ENCODE data around the gene FLVCR1.
"Not testable (repeated sequence)": the region's sequence is repeated elsewhere in the genome, so short reads cannot be mapped to it uniquely, and the experiment has no call there.

Gene FLVCR1

DNA sequence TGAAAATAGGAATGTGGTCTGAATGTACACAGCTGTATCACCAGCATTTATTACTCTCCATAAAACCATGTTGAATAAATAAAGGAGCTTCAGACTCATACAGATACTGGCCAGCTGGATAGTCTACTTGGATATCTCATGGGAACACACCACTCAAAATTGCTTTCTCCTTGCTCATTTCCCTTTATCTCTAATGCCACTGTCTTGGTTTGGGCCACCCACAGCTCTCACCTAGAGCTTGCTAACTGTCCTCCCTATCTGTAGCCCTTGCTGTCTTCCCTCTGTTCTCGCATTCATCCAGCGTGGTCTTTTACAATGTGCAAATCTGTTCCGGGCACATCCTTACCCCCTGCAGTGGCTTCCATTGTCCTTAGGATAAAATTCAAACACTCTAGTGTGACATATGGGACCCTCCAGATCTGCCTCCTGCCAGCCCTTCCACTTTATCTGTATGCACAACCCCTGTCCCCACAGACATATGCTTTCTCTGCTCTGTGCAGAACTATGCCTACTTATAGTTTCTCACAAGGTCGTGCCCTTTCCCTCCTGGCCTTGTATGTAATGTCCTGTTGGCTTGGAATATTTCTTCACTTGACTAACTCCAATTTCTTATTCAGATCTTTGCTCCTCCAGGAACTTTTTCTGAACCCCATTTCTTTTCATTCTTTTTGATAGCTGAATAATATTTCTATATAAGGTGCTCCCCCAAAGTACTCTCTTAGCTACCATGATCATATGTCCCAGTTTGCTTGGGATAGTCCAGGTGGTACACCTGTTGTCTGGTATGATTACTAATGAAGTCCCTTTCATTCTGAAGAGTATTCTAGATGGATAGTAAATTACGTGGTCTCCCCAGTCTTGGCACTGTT is 2.9 kb downstream of the FLVCR1 start:
- no peak for DNase-seq

GRCh38 chr1:212862111-212862690 is 4.1 kb downstream of the FLVCR1 start:
- DNase-seq: no peak

DNA sequence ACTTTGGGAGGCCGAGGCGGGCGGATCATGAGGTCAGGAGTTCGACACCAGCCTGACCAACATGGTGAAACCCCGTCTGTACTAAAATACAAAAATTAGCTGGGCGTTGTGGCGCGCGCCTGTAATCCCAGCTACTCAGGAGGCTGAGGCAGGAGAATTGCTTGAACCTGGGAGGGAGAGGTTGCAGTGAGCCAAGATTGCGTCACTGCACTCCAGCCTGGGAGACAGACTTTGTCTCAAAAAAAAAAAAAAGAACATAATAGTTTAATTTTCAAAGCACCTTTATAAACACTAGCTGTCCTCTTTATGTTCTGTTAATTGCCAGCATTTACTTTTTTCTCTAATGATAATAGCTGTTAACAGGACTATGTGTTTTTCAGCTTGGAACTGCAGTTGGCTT is 5.3 kb downstream of the FLVCR1 start:
- not testable (repeated sequence) for DNase-seq

GRCh38 chr1:212864201-212864600 is 6.1 kb downstream of the FLVCR1 start:
- no peak for DNase-seq

DNA sequence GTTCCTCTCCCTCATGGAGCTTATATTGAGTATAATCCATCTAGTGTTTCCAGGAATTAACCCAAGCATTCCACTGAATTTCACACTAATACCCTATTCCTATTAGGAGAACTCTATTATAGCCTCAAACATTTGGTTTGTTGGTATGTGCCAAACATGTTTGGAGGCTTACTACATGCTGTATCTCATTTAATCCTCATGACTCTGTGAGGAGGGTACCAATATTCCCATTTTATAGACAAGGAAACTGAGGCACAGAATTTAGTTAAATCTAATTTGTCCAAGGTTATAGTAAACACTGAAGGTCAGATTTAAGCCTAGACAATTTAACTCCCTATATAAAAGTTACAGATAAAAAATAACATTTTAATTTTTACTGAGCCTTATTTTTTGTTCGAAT is 9.1 kb downstream of the FLVCR1 start:
- no peak for DNase-seq

DNA sequence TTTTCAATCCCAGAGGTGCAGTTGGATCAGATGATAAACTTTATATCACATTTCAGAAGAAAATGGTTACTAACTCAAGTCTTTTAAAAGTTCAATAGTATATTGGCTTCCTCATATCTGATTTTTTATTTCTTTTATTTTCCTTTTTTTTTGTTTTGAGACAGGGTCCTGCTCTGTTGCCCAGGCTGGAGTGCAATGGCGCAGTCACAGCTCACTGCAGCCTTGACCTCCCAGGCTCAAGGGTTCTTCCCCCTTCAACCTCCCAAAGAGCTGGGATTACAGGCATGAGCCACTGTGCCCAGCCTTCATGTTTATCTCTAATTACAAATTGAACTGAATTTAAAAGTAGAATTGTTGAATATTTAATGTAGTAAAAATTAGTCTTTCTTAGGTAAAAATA is 13.9 kb downstream of the FLVCR1 start:
- DNase-seq: no peak

GRCh38 chr1:212873518-212873917 is 15.4 kb downstream of the FLVCR1 start:
- DNase-seq: no peak

GRCh38 chr1:212878418-212878817 is 20.3 kb downstream of the FLVCR1 start:
- no peak for DNase-seq

DNA sequence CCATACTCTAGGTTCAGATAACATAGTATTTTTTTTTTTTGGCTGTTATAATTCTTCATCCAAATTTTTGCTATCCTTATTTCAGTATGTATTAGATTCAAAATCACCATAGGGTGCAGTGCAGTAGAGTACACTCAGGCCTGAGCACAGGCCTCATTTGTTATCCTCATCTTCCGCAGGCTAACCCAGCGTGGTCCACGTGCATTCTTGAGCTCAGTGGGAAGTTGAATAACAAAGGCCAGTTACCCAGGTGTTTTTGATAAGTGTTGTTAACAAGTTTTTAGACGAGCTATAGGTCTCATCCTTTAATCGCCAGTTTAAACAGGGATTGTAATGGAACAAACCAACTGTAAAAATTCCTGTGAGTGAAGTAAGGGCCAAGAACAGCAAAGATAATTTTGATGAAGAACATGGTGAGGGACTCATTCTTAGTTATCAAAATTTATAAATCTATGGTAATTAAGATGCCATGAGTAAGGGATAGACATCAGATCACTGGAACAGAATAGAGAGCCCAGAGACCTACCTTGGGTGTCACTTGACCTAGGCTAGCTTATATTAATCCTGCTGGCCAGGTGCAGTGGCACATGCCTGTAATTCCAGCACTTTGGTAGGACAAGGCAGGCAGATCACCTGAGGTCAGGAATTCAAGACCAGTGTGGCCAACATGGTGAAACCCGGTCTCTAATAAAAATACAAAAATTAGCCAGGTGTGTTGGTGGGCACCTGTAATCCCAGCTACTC is 22.0 kb downstream of the FLVCR1 start:
- DNase-seq: no peak

DNA sequence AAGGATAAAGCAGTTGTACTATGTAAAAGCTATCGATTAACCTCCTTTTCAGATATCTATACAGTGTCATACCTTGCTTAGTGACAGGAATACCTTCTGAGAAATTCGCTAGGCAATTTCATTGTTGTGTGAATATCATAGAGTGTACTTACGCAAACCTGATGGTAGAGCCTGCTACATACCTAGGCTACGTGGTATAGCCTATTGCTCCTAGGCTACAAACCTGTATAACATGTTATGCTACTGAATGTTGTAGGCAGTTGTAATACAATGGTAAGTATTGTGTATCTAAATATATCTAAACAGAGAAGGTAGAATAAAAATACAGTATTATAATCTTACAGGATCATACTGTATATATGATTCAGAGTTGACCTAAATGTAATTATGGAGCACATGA is 26.5 kb downstream of the FLVCR1 start:
- no peak for DNase-seq

GRCh38 chr1:212892108-212892507 is 34.0 kb downstream of the FLVCR1 start:
- DNase-seq: no peak

GRCh38 chr1:212899845-212900244 is 41.8 kb downstream of the FLVCR1 start:
- no peak for DNase-seq

GRCh38 chr1:212901290-212901689 is 43.2 kb downstream of the FLVCR1 start:
- no peak for DNase-seq

DNA sequence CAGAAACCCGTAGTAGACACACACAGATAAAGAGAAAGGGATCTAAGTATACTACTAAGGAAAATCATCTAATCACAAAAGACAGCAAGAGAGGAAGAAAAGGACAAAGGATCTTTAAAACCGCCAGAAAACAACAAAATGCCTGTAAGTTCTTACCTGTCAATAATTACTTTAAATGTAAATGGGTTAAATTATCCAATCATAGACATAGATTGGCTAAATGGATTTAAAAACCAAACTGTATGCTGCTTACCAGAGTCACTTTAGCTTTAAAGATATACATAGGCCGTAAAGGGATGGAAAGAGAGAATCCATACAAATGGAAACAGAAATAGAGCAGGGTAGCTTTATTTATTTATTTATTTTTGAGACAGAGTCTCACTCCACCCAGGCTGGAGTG is 44.0 kb downstream of the FLVCR1 start:
- DNase-seq: no peak

DNA sequence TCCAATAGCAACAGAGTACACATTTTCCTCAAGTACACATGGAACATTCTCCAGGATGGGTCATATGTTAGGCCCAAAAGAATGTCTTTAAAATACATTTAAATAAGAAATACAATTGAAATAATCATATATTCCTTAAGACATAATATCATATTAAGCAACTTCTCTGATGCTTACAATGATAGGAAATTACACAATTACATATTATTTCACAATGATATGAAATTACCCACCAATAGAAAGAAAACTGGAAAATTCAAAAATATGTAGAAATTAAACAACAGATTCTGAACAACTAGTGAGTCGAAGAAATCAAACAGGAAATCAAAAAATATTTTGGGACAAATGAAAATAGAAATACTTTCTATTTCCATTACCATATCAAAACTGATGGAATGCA is 45.6 kb downstream of the FLVCR1 start:
- no peak for DNase-seq

GRCh38 chr1:212908071-212908470 is 50.0 kb downstream of the FLVCR1 start:
- not testable (repeated sequence) for DNase-seq

- DNase-seq: no peak
These were observed 50.9 kb downstream of the FLVCR1 start for GRCh38 chr1:212908971-212909370.

DNA sequence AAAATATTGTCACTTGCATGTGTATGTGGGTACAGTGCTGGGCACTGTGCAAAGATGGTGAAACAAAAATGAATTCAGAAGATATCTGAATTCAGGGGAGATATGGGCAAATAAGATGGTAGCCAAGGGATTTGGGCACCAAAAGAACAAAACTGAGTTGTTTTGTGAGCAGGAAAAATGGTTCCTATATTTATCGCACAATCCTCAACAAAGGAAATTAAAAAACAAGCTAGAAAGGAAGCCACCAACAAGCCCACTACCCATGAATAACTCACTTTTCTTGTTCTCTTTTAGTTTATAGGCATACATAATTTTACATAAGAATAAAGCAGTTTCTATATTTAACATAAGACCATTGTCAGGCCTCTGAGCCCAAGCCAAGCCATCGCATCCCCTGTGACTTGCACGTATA is 51.6 kb downstream of the FLVCR1 start:
- DNase-seq: no peak

DNA sequence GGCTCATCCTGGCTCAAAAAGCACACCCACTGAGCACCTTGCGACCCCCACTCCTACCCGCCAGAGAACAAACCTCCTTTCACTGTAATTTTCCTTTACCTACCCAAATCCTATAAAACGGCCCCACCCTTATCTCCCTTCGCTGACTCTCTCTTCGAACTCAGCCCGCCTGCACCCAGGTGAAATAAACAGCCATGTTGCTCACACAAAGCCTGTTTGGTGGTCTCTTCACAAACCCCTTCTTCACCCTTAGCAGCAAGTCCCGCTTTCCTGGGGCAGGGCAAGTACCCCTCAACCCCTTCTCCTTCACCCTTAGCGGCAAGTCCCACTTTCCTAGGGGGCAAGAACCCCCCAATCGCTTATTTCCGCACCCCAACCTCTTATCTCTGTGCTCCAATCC is 52.1 kb downstream of the FLVCR1 start:
- not testable (repeated sequence) for DNase-seq

- not testable (repeated sequence) for DNase-seq
These were observed 55.6 kb downstream of the FLVCR1 start for GRCh38 chr1:212913638-212914037.

DNA sequence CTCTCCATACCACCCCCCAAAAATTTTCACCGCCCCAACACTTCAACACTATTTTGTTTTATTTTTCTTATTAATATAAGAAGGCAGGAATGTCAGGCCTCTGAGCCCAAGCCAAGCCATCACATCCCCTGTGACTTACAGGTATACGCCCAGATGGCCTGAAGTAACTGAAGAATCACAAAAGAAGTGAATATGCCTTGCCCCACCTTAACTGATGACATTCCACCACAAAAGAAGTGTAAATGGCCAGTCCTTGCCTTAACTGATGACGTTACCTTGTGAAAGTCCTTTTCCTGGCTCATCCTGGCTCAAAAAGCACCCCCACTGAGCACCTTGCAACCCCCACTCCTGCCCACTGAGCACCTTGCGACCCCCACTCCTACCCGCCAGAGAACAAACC is 56.0 kb downstream of the FLVCR1 start:
- DNase-seq: not testable (repeated sequence)

- no peak for DNase-seq
These were observed 56.7 kb downstream of the FLVCR1 start for GRCh38 chr1:212914789-212915188.

- DNase-seq: no peak
These were observed 57.4 kb downstream of the FLVCR1 start for GRCh38 chr1:212915245-212916091.

Measured in T-helper 2 cell (primary cell).